ENCODE measurements around the gene RNF40. TPM values are rescaled to one million over a fixed set of nuclear protein-coding genes. Genes with fewer than 3 reads are reported as not detected.

The RNF40 gene
- total RNA-seq, 1 experiment from 2014 or later = 90.3 TPM

DNA sequence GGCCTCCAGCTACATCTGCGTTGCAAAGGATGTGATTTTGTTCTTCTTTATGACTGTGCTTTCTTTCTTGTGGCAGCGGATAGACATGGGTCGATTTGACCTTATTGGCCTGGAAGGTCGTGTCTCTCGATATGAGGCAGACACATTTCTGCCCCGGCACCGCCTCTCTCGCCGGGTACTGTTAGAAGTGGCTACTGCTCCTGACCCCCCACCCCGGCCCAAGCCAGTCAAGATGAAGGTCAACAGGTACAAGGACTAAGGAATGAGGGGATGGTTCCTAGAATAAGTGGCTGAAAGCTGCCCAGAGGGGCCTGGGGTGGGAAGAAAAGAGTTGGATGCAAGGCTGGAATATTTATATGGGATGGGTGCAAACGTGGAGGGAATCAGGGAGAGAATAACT lies 42.0 kb upstream of the RNF40 start (continued):
- TF ChIP-seq, protein P1, sequence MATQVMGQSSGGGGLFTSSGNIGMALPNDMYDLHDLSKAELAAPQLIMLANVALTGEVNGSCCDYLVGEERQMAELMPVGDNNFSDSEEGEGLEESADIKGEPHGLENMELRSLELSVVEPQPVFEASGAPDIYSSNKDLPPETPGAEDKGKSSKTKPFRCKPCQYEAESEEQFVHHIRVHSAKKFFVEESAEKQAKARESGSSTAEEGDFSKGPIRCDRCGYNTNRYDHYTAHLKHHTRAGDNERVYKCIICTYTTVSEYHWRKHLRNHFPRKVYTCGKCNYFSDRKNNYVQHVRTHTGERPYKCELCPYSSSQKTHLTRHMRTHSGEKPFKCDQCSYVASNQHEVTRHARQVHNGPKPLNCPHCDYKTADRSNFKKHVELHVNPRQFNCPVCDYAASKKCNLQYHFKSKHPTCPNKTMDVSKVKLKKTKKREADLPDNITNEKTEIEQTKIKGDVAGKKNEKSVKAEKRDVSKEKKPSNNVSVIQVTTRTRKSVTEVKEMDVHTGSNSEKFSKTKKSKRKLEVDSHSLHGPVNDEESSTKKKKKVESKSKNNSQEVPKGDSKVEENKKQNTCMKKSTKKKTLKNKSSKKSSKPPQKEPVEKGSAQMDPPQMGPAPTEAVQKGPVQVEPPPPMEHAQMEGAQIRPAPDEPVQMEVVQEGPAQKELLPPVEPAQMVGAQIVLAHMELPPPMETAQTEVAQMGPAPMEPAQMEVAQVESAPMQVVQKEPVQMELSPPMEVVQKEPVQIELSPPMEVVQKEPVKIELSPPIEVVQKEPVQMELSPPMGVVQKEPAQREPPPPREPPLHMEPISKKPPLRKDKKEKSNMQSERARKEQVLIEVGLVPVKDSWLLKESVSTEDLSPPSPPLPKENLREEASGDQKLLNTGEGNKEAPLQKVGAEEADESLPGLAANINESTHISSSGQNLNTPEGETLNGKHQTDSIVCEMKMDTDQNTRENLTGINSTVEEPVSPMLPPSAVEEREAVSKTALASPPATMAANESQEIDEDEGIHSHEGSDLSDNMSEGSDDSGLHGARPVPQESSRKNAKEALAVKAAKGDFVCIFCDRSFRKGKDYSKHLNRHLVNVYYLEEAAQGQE (IDR thresholded peaks at IDR 0.05; ENCODE audit: low read depth) = no peak
- TF ChIP-seq SP1 (IDR thresholded peaks at IDR 0.05; ENCODE audit: low read depth) (no peak), ELF1 (IDR thresholded peaks at IDR 0.05; ENCODE audit: borderline replicate concordance, low read depth) (no peak)

DNA sequence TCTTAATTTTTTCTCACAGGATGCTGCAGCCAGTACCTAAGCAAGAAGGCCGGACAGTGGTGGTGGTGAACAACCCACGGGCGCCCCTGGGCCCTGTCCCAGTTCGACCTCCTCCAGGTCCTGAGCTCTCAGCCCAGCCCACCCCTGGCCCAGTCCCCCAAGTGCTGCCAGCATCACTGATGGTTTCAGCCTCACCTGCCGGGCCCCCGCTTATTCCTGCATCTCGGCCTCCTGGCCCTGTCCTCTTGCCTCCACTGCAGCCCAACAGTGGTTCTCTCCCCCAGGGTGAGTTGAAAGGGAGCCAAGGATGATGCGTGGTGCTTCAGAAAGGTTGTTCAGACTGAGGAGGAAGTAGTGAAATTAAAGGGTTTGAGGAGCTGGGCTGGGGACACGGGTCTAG lies 41.4 kb upstream of the RNF40 start:
- ChIA-PET POLR2A (no interaction called here), RAD21 (ENCODE audit: low non-redundant PET in 1 of 2, low total read pairs in 2 of 2, uncharacterized antibody in 2 of 2, unreplicated experiment in 2 of 2) (no interaction called here), CTCF (no interaction called here)
- intact Hi-C loops (cut with micrococcal nuclease) = no loop called here
- Histone ChIP-seq H4K20me1 (ENCODE audit: insufficient read depth) (peaks cover 7% of the 10 kb centered on the region; the same call in 1 of the 2 replicates), H3K79me2 (ENCODE audit: insufficient read depth, low read length) (peaks cover 74% of the 10 kb centered on the region), H3K4me2 (ENCODE audit: low read length) (no peak overlapping the region), H2AFZ (ENCODE audit: low read depth, low read length, poor library complexity, severe bottlenecking) (no peak overlapping the region), H3K4me3 (replicated peaks in 1 of 2; ENCODE audit: low read depth in 1 of 2, low read length in 2 of 2) (no peak overlapping the region), H3K36me3 (ENCODE audit: control insufficient read depth in 1 of 2, insufficient read depth in 2 of 2, low read length in 2 of 2) (peaks cover 86 to 89% of the 10 kb centered on the region in 2 experiments), H3K9ac (ENCODE audit: low read length) (no peak overlapping the region), H3K9me3 (ENCODE audit: control insufficient read depth in 1 of 2, insufficient read depth in 1 of 2, low read depth in 1 of 2, low read length in 2 of 2) (no peaks in the 10 kb centered on the region), H3K27me3 (ENCODE audit: insufficient read depth, low read length) (no peaks in the 10 kb centered on the region), H3K27ac (ENCODE audit: low read depth, low read length) (no peak overlapping the region), H3K9me2 (ENCODE audit: insufficient read depth) (no peaks in the 10 kb centered on the region), H3K4me1 (ENCODE audit: control insufficient read depth in 1 of 2, insufficient read depth in 2 of 2, low read length in 2 of 2) (no peaks in the 10 kb centered on the region)
- no peak for ATAC-seq
- no peak for DNase-seq (ENCODE audit: low read depth, low spot score)
- no peak for TF ChIP-seq EGR1 (IDR thresholded peaks at IDR 0.05; ENCODE audit: low read depth)
- TF ChIP-seq EZH2 (IDR thresholded peaks at IDR 0.05) = no peak
- no peak for TF ChIP-seq FOSL1 (IDR thresholded peaks at IDR 0.05; ENCODE audit: low read depth)
- no TSS peak for BruUV-seq (replicated peaks)
